K562 (cell line): ENCODE data around the gene ASPDH. TPM values are rescaled to one million over a fixed set of nuclear protein-coding genes. Genes with fewer than 3 reads are reported as not detected.

ENCODE experiments used
- ARID4B ChIP-seq: sonication (generic); formaldehyde crosslinking; IDR thresholded peaks from 2 replicates; pipeline ENCODE4 v1.8.0; 2022; ENCODE audit warnings: mild to moderate bottlenecking, missing genetic modification reagents
- ASH1L ChIP-seq: fragments of 450-650 bp; IDR thresholded peaks from 2 replicates; pipeline ENCODE4 v1.6.1; 2018; ENCODE audit warnings: borderline replicate concordance, mild to moderate bottlenecking, low read depth; ENCODE audit not compliant: partially characterized antibody
- CREB3 ChIP-seq: fragments of 450-650 bp; conservative IDR thresholded peaks from 2 replicates; pipeline ENCODE4 v1.6.1; 2016; ENCODE audit warnings: missing genetic modification characterization, low read depth, mild to moderate bottlenecking, missing compliant biosample characterization, moderate library complexity
- CUX1 ChIP-seq: fragments of 200-800 bp; sonication (Bioruptor generic); IDR thresholded peaks from 2 replicates; pipeline ENCODE4 v1.6.1; 2016; ENCODE audit warnings: missing genetic modification characterization, missing compliant biosample characterization
- EHMT2 ChIP-seq: fragments of 450-650 bp; IDR thresholded peaks from 2 replicates; pipeline ENCODE4 v1.6.1; 2018; ENCODE audit warnings: antibody characterized with exemption
- ETV1 ChIP-seq: fragments of 450-650 bp; conservative IDR thresholded peaks from 2 replicates; pipeline ENCODE4 v1.6.1; 2016; ENCODE audit warnings: missing genetic modification characterization, control low read depth, low read depth, missing compliant biosample characterization
- FOXK1 ChIP-seq: sonication (generic); formaldehyde crosslinking; IDR thresholded peaks from 2 replicates; pipeline ENCODE4 v1.8.0; 2022; ENCODE audit warnings: missing genetic modification reagents, mild to moderate bottlenecking, borderline replicate concordance
- KAT7 ChIP-seq: sonication (generic); formaldehyde crosslinking; IDR thresholded peaks from 2 replicates; pipeline ENCODE4 v1.8.0; 2022; ENCODE audit warnings: missing genetic modification reagents, mild to moderate bottlenecking, borderline replicate concordance
- MAFF ChIP-seq: IDR thresholded peaks from 2 replicates; pipeline ENCODE4 v1.6.1; 2012; ENCODE audit warnings: low read length, improper control_type of control experiment
- MED1 ChIP-seq: sonication (generic); formaldehyde crosslinking; IDR thresholded peaks from 2 replicates; pipeline ENCODE4 v1.8.1; 2023; ENCODE audit warnings: missing genetic modification reagents, borderline replicate concordance
- MIER1 ChIP-seq: fragments of 450-650 bp; IDR thresholded peaks from 2 replicates; pipeline ENCODE4 v1.6.1; 2016; ENCODE audit warnings: antibody characterized with exemption, mild to moderate bottlenecking, low read depth
- RAD21 ChIP-seq, 2 experiments: fragments of 250-450 bp in 1 of 2; fragments of 450-650 bp in 1 of 2; sonication (Bioruptor Pico) in 1 of 2; formaldehyde crosslinking in 1 of 2; IDR thresholded peaks in 1 of 2; conservative IDR thresholded peaks in 1 of 2; 2 replicates each; pipeline versions ENCODE4 v1.4.0 to v1.8.0; 2020 to 2022; ENCODE audit warnings: mild to moderate bottlenecking in 2 of 2, moderate library complexity in 1 of 2
- SMAD3 ChIP-seq: fragments of 450-650 bp; formaldehyde crosslinking; conservative IDR thresholded peaks from 2 replicates; pipeline ENCODE4 v1.4.0; 2020; ENCODE audit warnings: mild to moderate bottlenecking
- SNIP1 ChIP-seq: fragments of 450-650 bp; IDR thresholded peaks from 2 replicates; pipeline ENCODE4 v1.7.1; 2017; ENCODE audit warnings: low read depth, mild to moderate bottlenecking
- TBL1XR1 ChIP-seq, 2 experiments: IDR thresholded peaks; 2 replicates each; pipeline ENCODE4 v1.6.1; 2012; ENCODE audit warnings: improper control_type of control experiment in 2 of 2, low read length in 2 of 2, mild to moderate bottlenecking in 1 of 2
- TCF7 ChIP-seq: sonication (generic); IDR thresholded peaks from 2 replicates; pipeline ENCODE4 v1.6.1; 2016; ENCODE audit warnings: antibody characterized with exemption, borderline replicate concordance
- ZNF431 ChIP-seq: sonication (generic); formaldehyde crosslinking; IDR thresholded peaks from 2 replicates; pipeline ENCODE4 v1.8.0; 2022; ENCODE audit warnings: mild to moderate bottlenecking, missing genetic modification reagents
- polyA plus RNA-seq, 8 experiments: library from polyadenylated mRNA; depleted of rRNA in 4 of 8; stranded (reverse) in 5 of 8; unstranded in 3 of 8; fragments of >200 nt; fragmentation: Nextera tagmentation in 2 of 8; fragmentation: Illumina TruSeq in 1 of 8; extraction: Ambion mirVana in 2 of 8; extraction: Trizol in 1 of 8; gene quantifications; 2 replicates each; pipeline versions ENCODE4 v1.2.1 to v1.2.3, GENCODE V29; 2011 to 2014; ENCODE audit warnings: inconsistent platforms in 1 of 8, missing spikeins in 1 of 8
- total RNA-seq, 7 experiments: library from RNA; depleted of rRNA in 6 of 7; stranded (reverse); fragments of >200 nt in 6 of 7; fragmentation: Illumina TruSeq in 2 of 7; extraction: Trizol in 2 of 7; gene quantifications; 2 replicates each; pipeline versions ENCODE4 v1.2.1 to v1.2.3, GENCODE V29; 2011 to 2021; ENCODE audit warnings: low replicate concordance in 1 of 7

ASPDH gene
- total and polyA plus RNA-seq, 9 of the 15 experiments (the other 6 are each of a cell fraction or from before 2014, with no cell fraction given): not detected

- TF ChIP-seq CUX1 (CRISPR knock-in tag) (no peak), SMAD3 (CRISPR knock-in tag) (no peak), KAT7 (no peak), TCF7 (no peak), MIER1 (no peak), MAFF (no peak), ARID4B (CRISPR knock-in tag) (no peak), RAD21 (CRISPR knock-in tag; conservative IDR thresholded peaks at IDR 0.05 in 1 of 2, IDR thresholded peaks at IDR 0.05 in 1 of 2) (peak; percentile 42 to 63), MED1 (CRISPR knock-in tag) (0 out of 2 replicates have a peak, but pooled peaks have one; percentile 62), ASH1L (no peak), ZNF431 (no peak), ETV1 (peak; percentile 58; the same call in 1 of the 2 replicates), SNIP1 (no peak), FOXK1 (no peak), EHMT2 (no peak), CREB3 (tag) (no peak), TBL1XR1 (IDR thresholded peaks at IDR 0.05; ENCODE audit: low read length in 2 of 2) (no peak)
These were observed 34.6 kb downstream of the ASPDH start (continued) for GRCh38 chr19:50478901-50479715.
